ENCODE results near the gene CHTF8.
"Not testable (repeated sequence)": the region's sequence is repeated elsewhere in the genome, so short reads cannot be mapped to it uniquely, and the experiment has no call there.

The CHTF8 gene

DNA sequence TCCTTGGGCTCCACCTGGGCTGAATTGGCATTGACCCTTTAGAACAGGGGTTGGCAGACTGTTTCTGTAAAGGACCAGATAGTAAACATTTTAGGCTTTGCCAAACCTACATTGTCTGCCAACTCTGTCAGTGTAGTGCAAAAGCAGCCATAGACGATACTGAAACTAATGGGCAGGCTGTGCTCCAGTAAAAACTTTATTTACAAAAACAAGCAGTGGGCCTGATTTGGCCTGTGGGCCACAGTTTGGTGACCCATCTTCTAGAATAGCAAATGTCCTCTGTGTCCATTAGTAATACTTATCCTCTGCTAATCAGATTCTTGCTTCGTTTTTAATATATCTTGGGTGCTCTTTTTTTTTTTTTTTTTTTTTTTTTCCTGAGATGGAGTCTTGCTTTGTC is 6.2 kb upstream of the CHTF8 start:
- DNase-seq: no peak

DNA sequence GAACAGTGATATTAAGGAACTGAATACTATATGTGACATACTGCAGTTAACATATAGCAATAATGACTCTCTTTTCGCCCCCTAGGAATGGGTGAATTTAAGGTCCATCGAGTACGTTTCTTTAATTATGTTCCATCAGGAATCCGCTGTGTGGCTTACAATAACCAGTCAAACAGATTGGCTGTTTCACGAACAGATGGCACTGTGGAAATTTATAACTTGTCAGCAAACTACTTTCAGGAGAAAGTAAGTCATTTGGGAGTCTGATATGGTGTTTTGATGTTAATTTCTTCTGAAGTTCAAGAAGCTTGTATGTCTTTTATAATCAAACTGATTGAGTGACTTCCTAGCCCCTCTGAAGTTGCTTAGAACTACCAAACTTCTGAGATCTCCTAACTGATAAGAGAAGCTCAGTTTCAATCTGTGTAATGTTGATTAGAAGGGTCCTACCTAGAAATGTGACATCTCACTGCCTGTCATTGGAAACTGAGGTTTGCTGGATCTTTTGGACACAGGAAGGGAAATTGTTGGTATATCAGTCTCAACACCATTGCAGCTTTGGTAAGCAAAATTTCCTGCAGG is 1.1 kb upstream of the CHTF8 start:
- DNase-seq: no peak

- DNase-seq: peak; percentile 76
Measured at GRCh38 chr16:69131839-69132423, 457 bp downstream of the CHTF8 start.

GRCh38 chr16:69131167-69131838 is 1.1 kb downstream of the CHTF8 start:
- DNase-seq: no peak

DNA sequence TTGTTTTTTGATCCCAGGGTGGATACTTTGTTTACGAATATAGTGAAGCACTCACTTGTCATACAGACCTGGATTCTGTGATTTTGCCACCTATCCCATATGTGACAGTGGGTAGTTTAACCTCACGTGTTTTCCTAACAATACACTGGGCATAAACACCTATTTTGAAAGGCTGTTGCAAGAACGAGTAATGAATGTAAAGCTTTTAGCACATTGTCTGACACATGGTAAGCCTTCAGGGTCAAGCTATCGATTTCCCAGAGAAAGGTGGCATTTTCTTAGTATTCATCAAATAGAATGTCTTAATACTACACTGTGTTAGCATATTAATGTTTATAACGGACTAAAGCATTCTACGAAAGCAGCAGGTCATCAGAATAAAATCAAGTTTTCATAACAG is 1.9 kb downstream of the CHTF8 start:
- no peak for DNase-seq

GRCh38 chr16:69127966-69128510 is 4.3 kb downstream of the CHTF8 start:
- no peak for DNase-seq

DNA sequence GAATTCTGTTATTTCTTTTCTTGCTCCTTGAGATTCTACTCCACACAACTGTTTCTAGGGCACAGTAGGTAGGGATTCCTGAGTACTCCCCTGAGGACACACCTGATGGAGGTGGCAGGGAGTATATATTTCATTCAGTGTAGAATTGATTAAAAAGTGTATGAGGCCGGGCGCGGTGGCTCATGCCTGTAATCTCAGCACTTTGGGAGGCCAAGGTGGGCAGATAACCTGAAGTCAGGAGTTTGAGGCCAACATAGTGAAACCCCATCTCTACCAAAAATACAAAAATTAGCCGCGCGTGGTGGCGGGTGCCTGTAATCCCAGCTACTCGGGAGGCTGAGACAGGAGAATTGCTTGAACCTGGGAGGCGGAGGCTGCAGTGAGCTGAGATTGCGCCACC is 5.6 kb downstream of the CHTF8 start:
- DNase-seq: not testable (repeated sequence)

DNA sequence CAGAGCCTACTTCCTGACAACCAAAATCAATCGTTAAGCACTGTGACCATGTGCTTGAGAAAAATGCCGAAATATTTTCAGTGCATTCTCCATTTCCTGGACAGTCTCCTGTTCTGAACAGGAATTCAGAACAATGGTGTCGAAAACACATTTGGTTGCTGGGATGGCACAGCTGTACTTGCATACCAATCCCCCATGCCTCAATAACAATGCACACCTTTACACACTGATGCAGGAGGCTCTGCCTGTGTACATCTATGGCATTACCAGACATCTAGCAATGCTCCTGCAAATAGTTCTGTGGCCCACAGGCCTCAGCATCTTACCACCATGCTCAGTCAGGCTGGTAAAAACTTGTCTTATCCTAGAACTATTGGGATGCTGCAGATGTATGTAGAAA is 6.2 kb downstream of the CHTF8 start:
- no peak for DNase-seq

DNA sequence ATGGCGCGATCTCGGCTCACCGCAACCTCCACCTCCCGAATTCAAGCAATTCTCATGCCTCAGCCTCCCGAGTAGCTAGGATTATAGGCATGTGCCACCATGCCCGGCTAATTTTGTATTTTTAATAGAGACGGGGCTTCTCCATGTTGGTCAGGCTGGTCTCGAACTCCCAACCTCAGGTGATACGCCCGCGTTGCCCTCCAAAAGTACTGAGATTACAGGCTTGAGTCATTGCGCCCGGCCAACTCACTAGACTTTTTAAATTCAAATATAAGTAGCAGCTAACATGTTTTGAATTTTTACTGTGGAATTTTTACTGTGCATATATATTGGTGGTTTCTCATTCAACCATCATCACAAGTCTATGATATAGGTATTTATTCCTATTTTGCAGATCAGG is 7.4 kb downstream of the CHTF8 start:
- not testable (repeated sequence) for DNase-seq

- not testable (repeated sequence) for DNase-seq
Measured at GRCh38 chr16:69124406-69124805, 8.0 kb downstream of the CHTF8 start.

- peak; percentile 66 for DNase-seq
Measured at GRCh38 chr16:69123910-69124309, 8.5 kb downstream of the CHTF8 start.

DNA sequence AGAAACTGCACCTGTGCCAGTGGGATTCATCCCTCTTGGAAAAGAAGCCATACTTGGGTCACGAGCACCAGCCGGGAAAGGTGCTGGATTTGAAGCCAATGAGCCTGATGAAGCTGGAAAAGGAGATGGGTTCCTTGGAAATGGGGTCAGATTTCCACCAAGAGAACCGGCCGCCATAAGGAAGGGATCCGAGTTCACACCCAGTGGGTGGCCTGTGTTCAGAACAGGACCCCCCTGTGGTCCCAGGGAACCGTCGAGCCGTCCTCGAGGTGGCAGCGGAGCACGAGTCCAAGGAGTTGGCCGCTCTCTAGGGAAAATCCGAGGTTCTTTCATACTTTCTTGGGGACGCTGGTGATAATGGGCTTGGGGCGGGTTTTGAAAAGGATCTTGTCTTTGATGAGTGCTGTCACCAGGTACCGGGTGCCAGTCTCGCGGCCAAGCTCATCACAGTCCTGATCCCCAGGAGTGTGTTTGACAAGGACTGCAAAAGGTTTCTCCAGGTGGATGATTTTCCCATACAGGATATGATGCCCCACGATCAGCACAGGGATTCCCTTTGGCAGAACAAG is 12.2 kb downstream of the CHTF8 start:
- no peak for DNase-seq

- no peak for DNase-seq
Measured at GRCh38 chr16:69119536-69119935, 12.9 kb downstream of the CHTF8 start.

- DNase-seq: no peak
Measured at GRCh38 chr16:69118994-69119393, 13.4 kb downstream of the CHTF8 start.

- no peak for DNase-seq
Measured at GRCh38 chr16:69118468-69118867, 13.9 kb downstream of the CHTF8 start.

GRCh38 chr16:69116906-69117305 is 15.5 kb downstream of the CHTF8 start:
- no peak for DNase-seq

DNA sequence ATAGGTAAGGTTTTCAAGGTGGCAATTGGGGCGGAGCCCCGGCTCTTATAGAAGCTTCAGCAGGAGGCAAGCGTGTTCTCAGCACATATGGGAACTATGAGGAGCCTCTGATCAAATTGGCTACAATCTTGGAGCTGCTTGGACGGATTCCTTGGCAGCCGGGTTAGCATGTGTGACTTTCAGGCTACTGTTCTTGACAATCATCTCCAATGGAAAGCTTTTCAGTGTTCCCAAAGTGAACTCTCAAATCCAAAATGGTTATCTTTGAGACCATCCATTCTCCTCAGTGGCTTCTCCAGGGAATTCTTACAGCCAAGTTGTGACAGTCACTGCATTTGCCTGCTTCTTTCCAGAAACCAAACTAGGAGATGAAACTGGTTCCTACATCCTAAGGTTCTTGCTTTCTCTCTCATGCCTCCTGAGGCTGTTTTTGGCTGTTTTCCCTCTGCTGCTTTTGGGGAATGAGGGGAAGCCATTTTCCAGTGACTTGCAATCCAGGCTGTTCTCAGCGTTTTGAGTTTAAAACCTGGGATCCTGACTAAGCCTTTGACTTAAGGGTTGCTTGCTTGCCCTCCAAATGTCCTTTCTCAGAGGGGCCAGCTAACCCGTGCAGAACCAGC is 16.0 kb downstream of the CHTF8 start:
- DNase-seq: no peak

DNA sequence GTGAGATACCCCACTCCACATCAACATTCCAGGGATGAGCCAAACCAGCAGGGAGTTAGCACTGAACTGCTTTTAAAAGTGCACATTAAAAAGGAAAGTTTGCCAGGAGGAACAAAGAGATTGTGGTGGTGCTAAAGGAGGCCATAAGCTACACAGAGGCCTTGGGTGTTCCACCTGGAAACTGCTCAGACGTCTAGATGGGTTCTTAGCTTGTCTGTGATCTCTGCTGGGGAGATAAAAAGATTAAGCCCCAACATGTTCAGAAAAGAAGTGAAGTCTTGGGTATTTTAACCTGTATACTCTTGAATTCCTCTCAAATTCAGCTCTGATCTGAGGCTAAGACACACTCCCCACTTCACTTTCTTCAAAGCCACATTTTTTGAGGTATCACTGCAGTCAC is 16.6 kb downstream of the CHTF8 start:
- no peak for DNase-seq

DNA sequence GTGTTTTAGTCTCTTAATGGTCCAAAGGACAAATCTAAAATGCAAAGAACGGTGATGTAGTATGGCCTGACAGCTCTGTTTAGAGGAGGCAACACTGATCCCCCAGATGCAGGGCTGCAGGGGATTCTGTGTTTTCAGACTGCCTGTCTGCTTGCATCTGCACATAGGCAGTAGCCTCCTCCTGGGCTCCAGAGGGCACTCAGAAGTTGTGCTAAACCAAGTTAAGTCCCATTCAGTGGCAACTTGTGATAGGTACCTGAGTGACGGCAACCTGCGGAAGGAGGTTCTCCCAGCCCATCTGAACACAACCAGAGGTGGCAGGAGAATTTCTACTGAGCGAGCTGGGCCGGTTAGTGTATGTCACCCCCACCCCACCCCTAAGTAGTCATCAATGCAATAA is 17.0 kb downstream of the CHTF8 start:
- DNase-seq: no peak

DNA sequence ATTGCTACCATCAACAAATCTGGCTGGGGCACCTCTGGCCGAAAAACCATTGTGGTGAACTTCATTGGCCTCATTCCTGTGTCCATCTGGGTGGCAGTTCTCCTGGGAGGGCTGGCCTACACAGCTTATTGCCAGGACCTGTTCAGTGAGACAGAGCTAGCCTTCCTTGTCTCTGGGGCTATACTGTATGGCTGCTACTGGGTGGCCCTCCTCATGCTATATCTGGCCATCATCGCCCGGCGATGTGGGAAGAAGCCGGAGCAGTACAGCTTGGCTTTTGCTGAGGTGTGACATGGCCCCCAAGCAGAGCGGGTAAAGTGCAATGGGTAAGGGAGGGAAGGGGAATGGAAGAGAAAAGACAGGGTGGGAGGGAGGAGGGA is 17.4 kb downstream of the CHTF8 start:
- no peak for DNase-seq

DNA sequence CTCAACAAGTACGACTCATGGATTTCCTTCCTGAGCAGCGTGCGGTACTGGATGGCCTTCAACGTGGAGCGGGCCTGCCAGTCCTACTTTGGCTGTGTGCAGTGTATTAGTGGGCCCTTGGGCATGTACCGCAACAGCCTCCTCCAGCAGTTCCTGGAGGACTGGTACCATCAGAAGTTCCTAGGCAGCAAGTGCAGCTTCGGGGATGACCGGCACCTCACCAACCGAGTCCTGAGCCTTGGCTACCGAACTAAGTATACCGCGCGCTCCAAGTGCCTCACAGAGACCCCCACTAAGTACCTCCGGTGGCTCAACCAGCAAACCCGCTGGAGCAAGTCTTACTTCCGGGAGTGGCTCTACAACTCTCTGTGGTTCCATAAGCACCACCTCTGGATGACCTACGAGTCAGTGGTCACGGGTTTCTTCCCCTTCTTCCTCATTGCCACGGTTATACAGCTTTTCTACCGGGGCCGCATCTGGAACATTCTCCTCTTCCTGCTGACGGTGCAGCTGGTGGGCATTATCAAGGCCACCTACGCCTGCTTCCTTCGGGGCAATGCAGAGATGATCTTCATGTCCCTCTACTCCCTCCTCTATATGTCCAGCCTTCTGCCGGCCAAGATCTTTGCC is 17.9 kb downstream of the CHTF8 start:
- no peak for DNase-seq

GRCh38 chr16:69113216-69113615 is 19.2 kb downstream of the CHTF8 start:
- no peak for DNase-seq

All from activated CD8-positive, alpha-beta memory T cell treated with anti-CD3 and anti-CD28 coated beads, Interleukin-2, amount 50 U/mL, for 4 hours (primary cell).